Measurements from ENCODE around the gene FLNB.

The FLNB gene

GRCh38 chr3:58093574-58094195, 85.5 kb downstream of the FLNB start:
- H3K9ac ChIP-seq (ENCODE audit: low read depth, low read length, poor library complexity, severe bottlenecking): no peak overlapping the region
- H3K79me2 ChIP-seq (ENCODE audit: insufficient read depth, low read length): no peaks in the 10 kb centered on the region
- no peaks in the 10 kb centered on the region for H3K9me3 ChIP-seq (ENCODE audit: insufficient read depth, low read depth, low read length)
- H2AFZ ChIP-seq (ENCODE audit: low read length): no peak overlapping the region
- no peaks in the 10 kb centered on the region for H3K27me3 ChIP-seq (ENCODE audit: insufficient read depth, low read length, poor library complexity, severe bottlenecking)
- no peak for TF ChIP-seq EZH2phosphoT487 (IDR thresholded peaks at IDR 0.05; ENCODE audit: borderline replicate concordance)
- no peak for TF ChIP-seq CTCF (conservative IDR thresholded peaks at IDR 0.05; ENCODE audit: low read length)
- no peaks in the 10 kb centered on the region for H3F3A ChIP-seq (ENCODE audit: low read depth)
- no peaks in the 10 kb centered on the region for H3K9me2 ChIP-seq (replicated peaks; ENCODE audit: low read depth, low read length)
- no peak overlapping the region for H3K4me2 ChIP-seq (ENCODE audit: low read depth, low read length, poor library complexity, severe bottlenecking)
- H4K20me1 ChIP-seq (ENCODE audit: insufficient read depth, low read length, poor library complexity, severe bottlenecking): no peaks in the 10 kb centered on the region
- H3K4me3 ChIP-seq (ENCODE audit: low read length, poor library complexity, severe bottlenecking): no peak overlapping the region
- no peaks in the 10 kb centered on the region for H3K4me1 ChIP-seq (ENCODE audit: insufficient read depth, low read length, poor library complexity, severe bottlenecking)
- peaks cover 34% of the 10 kb centered on the region; the same call in 1 of the 2 replicates for H3K36me3 ChIP-seq (ENCODE audit: insufficient read depth, low read length)

- H2AFZ ChIP-seq (ENCODE audit: low read length): no peak overlapping the region
- H3F3A ChIP-seq (ENCODE audit: low read depth): no peaks in the 10 kb centered on the region
- H3K4me1 ChIP-seq (ENCODE audit: insufficient read depth, low read length, poor library complexity, severe bottlenecking): no peaks in the 10 kb centered on the region
- H3K79me2 ChIP-seq (ENCODE audit: insufficient read depth, low read length): no peaks in the 10 kb centered on the region
- H3K27me3 ChIP-seq (ENCODE audit: insufficient read depth, low read length, poor library complexity, severe bottlenecking): no peaks in the 10 kb centered on the region
- TF ChIP-seq EZH2phosphoT487 (IDR thresholded peaks at IDR 0.05; ENCODE audit: borderline replicate concordance) (no peak), CTCF (conservative IDR thresholded peaks at IDR 0.05; ENCODE audit: low read length) (no peak)
- peaks cover 41% of the 10 kb centered on the region; the same call in 1 of the 2 replicates for H3K36me3 ChIP-seq (ENCODE audit: insufficient read depth, low read length)
- no peaks in the 10 kb centered on the region for H3K9me2 ChIP-seq (replicated peaks; ENCODE audit: low read depth, low read length)
- H3K9ac ChIP-seq (ENCODE audit: low read depth, low read length, poor library complexity, severe bottlenecking): no peak overlapping the region
- no peaks in the 10 kb centered on the region for H4K20me1 ChIP-seq (ENCODE audit: insufficient read depth, low read length, poor library complexity, severe bottlenecking)
- no peak overlapping the region for H3K4me2 ChIP-seq (ENCODE audit: low read depth, low read length, poor library complexity, severe bottlenecking)
- no peak overlapping the region for H3K4me3 ChIP-seq (ENCODE audit: low read length, poor library complexity, severe bottlenecking)
- no peaks in the 10 kb centered on the region for H3K9me3 ChIP-seq (ENCODE audit: insufficient read depth, low read depth, low read length)
These were observed 86.4 kb downstream of the FLNB start for GRCh38 chr3:58094657-58095056.

GRCh38 chr3:58095603-58096138, 87.4 kb downstream of the FLNB start:
- H3F3A ChIP-seq (ENCODE audit: low read depth): no peaks in the 10 kb centered on the region
- no peaks in the 10 kb centered on the region for H3K79me2 ChIP-seq (ENCODE audit: insufficient read depth, low read length)
- H2AFZ ChIP-seq (ENCODE audit: low read length): no peak overlapping the region
- no peaks in the 10 kb centered on the region for H3K9me3 ChIP-seq (ENCODE audit: insufficient read depth, low read depth, low read length)
- TF ChIP-seq CTCF (conservative IDR thresholded peaks at IDR 0.05; ENCODE audit: low read length): no peak
- no peak for TF ChIP-seq EZH2phosphoT487 (IDR thresholded peaks at IDR 0.05; ENCODE audit: borderline replicate concordance)
- peaks cover 45% of the 10 kb centered on the region; the same call in 1 of the 2 replicates for H3K36me3 ChIP-seq (ENCODE audit: insufficient read depth, low read length)
- no peaks in the 10 kb centered on the region for H3K9me2 ChIP-seq (replicated peaks; ENCODE audit: low read depth, low read length)
- no peak overlapping the region for H3K4me3 ChIP-seq (ENCODE audit: low read length, poor library complexity, severe bottlenecking)
- no peak overlapping the region for H3K4me2 ChIP-seq (ENCODE audit: low read depth, low read length, poor library complexity, severe bottlenecking)
- no peaks in the 10 kb centered on the region for H3K4me1 ChIP-seq (ENCODE audit: insufficient read depth, low read length, poor library complexity, severe bottlenecking)
- no peak overlapping the region for H3K9ac ChIP-seq (ENCODE audit: low read depth, low read length, poor library complexity, severe bottlenecking)
- no peaks in the 10 kb centered on the region for H4K20me1 ChIP-seq (ENCODE audit: insufficient read depth, low read length, poor library complexity, severe bottlenecking)
- H3K27me3 ChIP-seq (ENCODE audit: insufficient read depth, low read length, poor library complexity, severe bottlenecking): no peaks in the 10 kb centered on the region

Measured in Loucy (cell line).